Stimulated activated CD4-positive, alpha-beta T cell treated with anti-CD3 and anti-CD28 coated beads, Interleukin-12 subunit alpha, Interleukin-12 subunit beta, amount 100 ng/mL, for 24 hours (primary cell): ENCODE data around the gene IL20RB.

Experiments used
- DNase-seq, 2 experiments: peaks; one replicate each; pipeline ENCODE4 v3.0.0-alpha.2; 2020; ENCODE audit warnings: low read depth in 2 of 2

Gene IL20RB

DNA sequence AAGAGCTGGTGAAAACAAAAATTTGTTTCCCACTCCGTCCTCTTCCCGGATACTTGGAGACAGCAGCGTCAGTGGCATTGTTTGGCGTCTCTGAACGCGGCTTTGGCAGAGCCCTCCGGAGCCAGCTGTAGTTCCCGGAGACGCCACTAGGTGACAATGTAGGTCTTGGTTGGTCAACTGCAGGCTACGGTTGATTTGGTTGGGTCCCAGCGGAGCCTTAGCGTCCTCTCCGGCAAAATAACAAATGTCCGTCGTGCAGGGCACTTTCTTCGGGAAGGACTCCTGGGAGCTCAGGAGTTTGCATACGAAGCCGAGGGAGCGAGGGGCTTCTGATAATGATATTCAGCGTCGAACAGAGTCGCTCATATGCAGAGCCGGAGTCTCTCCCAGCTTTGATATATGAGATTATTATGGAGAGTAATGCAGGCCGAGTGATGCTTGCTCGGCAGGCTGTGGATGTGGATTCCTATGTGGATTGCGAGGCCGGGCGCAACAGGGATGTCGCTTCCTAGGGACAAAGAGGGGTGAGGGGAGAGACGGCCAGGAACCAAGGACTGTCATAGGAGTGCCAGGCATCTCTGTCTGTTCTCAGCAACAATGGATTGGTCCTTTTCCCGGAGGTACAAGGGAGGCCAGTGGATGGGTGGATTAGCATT, 74.8 kb downstream of the IL20RB start:
- peak; percentile 54 to 91 for DNase-seq

DNA sequence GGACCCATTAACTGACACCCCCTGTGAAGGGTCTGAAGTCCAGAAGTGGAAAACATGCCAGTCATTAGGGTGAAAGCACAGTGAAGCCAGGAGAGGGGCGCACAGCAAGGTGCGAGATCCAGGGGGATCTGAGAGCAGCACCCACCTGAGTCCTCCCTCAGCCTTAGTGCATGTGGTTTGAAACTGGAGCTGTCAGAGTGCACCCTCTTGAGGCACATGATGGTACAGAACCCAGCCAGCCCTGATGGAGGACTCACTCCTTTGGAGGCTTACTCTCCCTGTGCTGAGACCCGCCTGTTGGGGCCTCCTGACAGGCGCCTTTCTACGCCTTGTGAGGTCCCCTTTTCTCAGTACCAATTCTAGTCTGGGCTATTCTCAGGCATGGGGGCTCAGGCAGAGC, 77.8 kb downstream of the IL20RB start:
- DNase-seq, result no peak

DNA sequence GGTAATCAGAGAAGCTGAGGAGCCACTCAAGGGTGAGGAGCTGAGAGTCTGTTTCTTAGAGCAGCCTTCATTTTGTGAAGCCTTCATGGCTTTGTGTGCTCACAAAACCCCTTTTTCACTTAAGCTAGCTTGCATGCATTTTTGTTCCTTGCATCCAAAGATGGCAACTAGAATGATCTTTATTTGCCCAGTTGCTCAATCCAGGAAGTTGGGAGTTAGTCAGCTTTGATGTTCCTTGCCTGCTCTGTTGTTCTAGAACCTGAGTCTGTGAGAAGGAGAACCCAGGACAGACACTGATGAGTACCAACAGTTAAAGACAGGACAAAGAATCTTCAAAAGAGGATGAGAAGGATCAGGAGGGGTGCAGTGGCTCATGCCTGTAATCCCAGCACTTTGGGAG, 81.8 kb downstream of the IL20RB start:
- DNase-seq, result no peak

DNA sequence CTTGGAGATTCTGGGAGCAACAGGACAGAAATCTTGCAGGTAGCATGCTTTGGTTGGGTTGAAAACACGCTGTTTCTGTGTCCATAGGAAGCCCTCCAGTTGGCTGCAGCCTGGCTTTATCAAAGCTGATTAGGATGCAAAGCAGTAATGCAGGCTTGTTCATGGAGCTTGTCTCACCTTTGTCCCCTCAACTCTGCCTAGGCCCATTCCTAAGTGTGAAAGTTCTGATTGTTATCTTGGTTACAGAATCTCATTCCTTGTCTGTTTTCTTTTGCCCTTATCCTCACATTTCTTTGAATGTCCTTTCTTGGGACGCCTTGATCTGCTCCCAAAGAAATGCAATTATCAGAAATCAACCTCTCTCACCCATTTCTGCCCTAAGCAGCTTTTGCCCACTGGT, 83.5 kb downstream of the IL20RB start:
- DNase-seq, result no peak

DNA sequence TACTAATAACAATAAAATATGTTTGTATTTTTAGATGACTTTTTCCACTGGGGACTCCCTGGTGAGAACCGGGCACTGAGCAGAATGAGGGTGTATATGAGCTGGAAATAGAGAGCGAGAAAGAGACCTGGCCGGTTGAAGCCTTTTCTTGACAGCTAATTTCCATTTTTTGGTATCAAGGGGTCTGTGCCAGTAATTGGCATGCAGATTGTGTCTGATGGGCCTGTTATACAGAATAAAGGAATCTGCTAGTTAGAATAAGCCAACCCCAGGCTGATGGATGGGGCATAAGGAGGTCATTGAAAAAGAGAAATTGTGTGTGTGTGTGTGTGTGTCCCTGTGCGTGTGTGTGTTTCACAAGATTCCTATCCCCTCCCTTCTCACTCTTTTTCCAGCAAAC, 83.9 kb downstream of the IL20RB start:
- DNase-seq, result no peak

DNA sequence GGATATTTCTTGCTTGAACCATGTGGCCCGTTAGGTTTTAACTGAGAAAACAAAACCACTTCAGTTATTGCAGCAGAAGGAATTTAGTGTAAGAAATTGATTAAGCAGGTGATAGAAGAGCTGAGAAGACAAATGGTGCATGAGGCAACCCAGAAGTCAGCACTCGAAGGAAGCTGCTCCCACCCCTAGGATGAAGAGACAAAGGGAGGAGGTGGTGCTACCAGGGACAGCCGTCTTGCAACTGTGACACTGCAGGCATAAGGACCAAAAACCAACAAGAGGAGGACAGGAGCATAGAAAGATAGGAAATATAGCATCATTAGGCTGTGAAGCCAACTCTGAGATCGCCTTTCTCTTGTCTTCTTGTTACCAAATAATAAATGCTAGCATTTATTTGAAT, 89.0 kb downstream of the IL20RB start:
- DNase-seq, result no peak

DNA sequence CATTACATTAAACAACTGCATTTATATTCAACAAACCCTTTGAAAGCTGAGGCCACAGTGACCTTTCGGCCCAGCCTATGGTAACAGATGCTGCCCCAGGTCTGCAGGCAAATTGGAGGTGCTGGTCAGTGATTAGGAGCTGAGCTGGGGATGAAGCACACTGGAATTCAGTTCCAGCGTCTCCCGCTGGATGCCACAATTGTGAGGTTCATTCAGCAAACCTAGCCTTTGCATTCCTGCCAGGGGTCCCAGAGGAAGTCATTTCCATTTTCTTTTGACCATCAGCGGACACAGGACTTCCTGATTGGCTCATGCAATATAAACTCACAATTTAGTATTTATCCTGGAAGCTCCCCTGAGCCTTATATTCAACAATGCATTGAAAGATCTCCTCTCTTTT, 89.5 kb downstream of the IL20RB start:
- DNase-seq, result no peak

DNA sequence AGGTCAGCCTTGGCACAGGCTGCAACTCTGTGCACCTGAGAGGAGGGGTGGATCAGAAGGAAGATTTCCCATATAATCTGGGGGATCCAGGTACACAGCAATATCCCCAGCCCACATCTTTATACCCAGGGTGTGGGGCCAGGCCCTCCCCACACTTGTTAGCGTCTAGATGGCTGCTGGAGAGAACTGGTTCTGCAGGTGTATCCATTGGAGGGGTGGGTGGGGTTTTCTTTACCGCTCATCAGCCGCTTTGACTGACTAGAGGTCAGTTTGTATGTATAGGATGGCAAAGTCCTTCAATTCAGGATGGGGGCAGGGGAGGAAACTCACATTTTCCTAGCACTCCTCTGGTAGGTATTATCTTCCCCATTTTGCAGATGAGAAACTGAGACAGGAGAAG, 92.5 kb downstream of the IL20RB start:
- no peak for DNase-seq

DNA sequence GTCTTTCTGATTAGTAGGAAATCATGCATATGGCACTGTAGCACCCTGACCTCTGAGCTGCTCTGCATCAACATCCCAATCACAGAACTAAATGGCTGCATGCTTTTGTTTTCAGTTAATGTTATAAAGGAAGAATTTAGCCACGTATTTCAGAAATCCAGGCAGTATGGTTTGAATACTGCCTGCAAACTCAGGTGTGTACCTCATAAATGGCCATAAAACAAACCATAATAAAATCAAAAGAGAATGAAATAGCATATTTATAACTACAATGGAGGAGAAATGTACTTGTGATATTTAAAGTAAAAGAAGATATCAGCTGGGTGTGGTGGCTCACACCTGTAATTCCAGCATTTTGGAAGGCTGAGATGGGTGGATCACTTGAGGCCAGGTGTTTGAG, 94.5 kb downstream of the IL20RB start:
- DNase-seq, result no peak
